ENCODE measurements around the gene PLGRKT.

GRCh38 chr9:5326893-5327548 is 110.7 kb downstream of the PLGRKT start:
- no peak for TF ChIP-seq CTCF (IDR thresholded peaks at IDR 0.05)
- TF ChIP-seq POLR2A (IDR thresholded peaks at IDR 0.05) = no peak
- TF ChIP-seq EP300 (IDR thresholded peaks at IDR 0.05) = no peak
